C4-2B (cell line): ENCODE results near the gene SLC1A7.

Source experiments
- ZFX ChIP-seq: fragments of 450-650 bp; IDR thresholded peaks from 2 replicates; pipeline ENCODE4 v1.6.1; 2017
- TF ChIP-seq, protein P1 (sequence below): fragments of 450-650 bp; conservative IDR thresholded peaks from 2 replicates; pipeline ENCODE4 v1.5.1; 2017; ENCODE audit warnings: mild to moderate bottlenecking

DNA sequence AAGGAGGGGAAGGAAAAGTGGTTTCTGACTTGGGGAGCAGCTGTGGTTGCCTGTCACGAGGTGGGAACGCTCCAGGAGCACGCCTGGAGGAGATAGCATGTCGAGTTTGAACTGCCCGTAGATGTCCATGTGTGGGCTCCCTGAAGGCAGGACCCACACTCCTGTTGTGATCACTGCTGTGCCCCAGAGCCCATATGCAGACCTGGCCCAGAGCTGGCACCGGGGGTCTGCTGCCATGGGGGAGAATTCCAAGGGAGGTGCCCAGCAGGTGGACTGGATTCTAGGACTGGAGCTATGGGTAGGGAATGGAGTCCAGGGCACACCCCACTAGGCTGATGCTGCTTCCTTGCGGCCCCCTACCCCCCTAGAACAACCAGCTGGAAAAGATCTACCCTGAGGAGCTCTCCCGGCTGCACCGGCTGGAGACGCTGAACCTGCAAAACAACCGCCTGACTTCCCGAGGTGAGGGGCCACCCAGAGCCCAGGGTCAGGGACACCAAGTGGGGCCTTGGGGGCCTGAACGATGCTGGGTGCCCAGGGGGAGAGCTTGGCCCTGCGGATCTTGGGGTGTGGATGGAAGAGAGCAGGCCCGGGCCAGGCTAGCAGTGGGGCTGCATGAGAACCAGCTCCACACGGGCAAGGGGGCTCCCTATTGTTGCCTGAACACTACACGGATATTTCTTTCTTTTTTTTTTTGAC, 71.1 kb downstream of the SLC1A7 start:
- TF ChIP-seq, protein P1, sequence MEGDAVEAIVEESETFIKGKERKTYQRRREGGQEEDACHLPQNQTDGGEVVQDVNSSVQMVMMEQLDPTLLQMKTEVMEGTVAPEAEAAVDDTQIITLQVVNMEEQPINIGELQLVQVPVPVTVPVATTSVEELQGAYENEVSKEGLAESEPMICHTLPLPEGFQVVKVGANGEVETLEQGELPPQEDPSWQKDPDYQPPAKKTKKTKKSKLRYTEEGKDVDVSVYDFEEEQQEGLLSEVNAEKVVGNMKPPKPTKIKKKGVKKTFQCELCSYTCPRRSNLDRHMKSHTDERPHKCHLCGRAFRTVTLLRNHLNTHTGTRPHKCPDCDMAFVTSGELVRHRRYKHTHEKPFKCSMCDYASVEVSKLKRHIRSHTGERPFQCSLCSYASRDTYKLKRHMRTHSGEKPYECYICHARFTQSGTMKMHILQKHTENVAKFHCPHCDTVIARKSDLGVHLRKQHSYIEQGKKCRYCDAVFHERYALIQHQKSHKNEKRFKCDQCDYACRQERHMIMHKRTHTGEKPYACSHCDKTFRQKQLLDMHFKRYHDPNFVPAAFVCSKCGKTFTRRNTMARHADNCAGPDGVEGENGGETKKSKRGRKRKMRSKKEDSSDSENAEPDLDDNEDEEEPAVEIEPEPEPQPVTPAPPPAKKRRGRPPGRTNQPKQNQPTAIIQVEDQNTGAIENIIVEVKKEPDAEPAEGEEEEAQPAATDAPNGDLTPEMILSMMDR = no peak
- no peak for TF ChIP-seq ZFX
